GM12872 (cell line): ENCODE results near the gene IL12RB1.

ENCODE experiments used
- TF ChIP-seq, protein P1 (sequence below): IDR thresholded peaks from 3 replicates; pipeline ENCODE4 v1.5.1; 2011; ENCODE audit warnings: low read depth, mild to moderate bottlenecking, low read length, moderate library complexity; ENCODE audit not compliant: insufficient read depth

IL12RB1 gene

DNA sequence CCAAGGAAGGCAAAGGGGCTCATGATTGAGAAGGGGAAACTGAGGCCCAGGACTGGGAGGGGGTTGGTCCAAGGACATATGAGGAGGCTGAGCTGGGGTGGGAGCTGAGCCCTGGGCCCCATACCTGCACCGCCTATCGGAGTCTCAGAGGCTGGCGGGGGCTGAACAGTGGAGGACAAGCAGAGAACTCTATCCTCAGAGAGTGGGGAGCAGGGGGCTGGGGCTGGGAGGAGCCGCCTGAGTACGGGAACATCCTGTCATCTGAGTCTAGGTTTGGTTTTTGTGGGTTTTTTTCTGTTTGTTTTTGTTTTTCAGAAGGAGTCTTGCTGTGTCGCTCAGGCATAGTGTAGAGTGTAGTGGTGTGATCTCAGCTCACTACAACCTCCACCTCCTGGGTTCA is 72.5 kb downstream of the IL12RB1 start:
- TF ChIP-seq, protein P1, sequence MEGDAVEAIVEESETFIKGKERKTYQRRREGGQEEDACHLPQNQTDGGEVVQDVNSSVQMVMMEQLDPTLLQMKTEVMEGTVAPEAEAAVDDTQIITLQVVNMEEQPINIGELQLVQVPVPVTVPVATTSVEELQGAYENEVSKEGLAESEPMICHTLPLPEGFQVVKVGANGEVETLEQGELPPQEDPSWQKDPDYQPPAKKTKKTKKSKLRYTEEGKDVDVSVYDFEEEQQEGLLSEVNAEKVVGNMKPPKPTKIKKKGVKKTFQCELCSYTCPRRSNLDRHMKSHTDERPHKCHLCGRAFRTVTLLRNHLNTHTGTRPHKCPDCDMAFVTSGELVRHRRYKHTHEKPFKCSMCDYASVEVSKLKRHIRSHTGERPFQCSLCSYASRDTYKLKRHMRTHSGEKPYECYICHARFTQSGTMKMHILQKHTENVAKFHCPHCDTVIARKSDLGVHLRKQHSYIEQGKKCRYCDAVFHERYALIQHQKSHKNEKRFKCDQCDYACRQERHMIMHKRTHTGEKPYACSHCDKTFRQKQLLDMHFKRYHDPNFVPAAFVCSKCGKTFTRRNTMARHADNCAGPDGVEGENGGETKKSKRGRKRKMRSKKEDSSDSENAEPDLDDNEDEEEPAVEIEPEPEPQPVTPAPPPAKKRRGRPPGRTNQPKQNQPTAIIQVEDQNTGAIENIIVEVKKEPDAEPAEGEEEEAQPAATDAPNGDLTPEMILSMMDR, result no peak

DNA sequence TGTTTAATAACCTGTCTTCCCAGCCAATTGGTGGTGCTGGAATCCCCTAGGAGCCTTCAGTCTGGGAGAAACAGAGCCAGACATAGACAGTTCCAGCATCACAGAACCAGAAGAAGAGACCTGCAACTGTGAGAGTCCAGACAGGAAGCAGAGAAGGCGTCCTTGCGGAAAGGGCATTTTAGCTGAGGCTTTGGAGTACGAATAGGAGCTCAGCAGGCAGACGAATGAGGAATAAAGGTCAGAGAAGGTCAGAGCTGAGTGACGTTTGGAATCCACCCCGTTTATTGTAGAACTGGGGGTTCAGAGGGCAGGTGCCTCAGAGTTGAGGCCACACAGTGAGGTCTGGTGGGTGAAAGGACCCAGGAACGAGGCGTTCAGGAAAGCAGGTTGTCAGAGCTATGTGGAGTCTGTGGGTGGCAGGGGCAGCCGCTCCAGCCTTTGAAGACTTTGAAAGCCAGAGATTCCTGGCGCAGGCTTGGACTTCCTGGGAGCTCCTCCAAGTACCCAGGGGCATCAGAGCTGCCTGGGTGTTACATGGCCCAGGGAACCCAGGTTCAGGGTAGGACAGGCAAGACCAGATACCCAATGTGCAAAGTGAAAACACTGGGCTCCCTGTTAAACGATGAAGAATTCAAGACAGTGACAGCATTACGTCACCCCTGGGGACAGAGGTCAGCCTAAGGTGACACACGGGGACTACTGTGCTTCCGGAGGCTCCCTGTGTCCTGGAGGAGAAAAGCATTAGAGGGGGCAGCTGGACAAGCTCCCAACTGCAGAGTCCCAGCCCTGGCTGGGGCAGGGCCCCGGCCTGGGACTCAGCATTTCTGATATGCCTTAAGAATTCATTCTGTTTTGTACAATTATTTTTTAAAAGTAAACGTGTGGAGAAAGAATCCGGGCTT is 73.3 kb downstream of the IL12RB1 start:
- TF ChIP-seq, protein P1, result no peak

DNA sequence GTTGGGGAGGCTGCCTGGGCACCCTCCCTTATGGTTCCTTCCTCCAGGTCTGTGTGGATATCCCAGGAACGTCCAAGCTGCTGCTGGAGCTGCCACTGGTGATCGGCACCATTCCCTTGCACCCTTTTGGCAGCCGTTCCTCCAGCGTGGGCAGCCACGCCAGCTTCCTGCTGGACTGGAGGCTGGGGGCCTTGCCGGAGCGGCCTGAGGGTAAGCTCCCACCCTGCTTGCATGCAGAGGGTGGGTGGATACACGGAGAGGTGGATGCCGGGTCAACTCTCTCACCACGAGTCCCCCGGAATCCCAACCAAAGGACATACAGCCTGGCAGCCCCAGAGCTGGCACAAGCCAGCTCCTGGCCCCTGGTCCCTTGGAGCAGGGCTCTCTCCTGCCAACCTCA is 76.6 kb downstream of the IL12RB1 start:
- TF ChIP-seq, protein P1, result no peak

DNA sequence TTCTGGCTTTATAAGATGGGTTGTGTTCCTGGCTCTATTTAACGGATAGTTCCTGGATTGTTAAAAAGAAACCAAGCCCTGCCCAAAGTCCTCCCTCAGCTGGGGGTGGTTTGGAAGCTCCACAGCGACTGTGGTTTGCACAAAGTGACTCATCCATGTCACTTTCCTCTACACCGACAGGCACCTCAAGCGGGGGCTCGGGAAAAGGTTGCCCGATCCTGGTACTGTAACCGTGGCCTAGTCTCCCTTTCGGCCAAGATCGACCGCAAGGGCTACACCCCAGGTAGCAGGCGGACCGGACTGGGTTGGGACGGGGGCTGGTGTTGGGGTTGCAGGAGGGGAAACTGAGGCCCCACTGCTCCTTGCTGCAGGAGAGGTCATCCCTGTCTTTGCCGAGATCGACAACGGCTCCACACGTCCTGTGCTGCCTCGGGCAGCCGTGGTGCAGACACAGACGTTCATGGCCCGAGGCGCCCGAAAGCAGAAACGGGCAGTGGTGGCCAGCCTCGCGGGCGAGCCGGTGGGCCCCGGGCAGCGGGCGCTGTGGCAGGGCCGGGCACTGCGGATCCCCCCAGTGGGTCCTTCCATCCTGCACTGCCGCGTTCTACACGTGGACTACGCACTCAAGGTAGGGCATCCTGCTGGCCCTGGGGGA is 77.2 kb downstream of the IL12RB1 start:
- TF ChIP-seq, protein P1, result no peak
